GM18861 (cell line): ENCODE measurements around the gene XAF1.
"Not testable (repeated sequence)": the region's sequence is repeated elsewhere in the genome, so short reads cannot be mapped to it uniquely, and the experiment has no call there.

Source experiments
- ATAC-seq: cut with Tn5 transposase; IDR thresholded peaks from one replicate; pipeline ENCODE4 v1.9.1; 2021; ENCODE audit not compliant: unreplicated experiment

Gene XAF1, protein sequence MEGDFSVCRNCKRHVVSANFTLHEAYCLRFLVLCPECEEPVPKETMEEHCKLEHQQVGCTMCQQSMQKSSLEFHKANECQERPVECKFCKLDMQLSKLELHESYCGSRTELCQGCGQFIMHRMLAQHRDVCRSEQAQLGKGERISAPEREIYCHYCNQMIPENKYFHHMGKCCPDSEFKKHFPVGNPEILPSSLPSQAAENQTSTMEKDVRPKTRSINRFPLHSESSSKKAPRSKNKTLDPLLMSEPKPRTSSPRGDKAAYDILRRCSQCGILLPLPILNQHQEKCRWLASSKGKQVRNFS

GRCh38 chr17:6755731-6756184, at the start of gene XAF1:
Gene XAF1 (plus strand): TSS chr17:6756046. CDS start chr17:6756079, 33 bp downstream.
- ATAC-seq, result peak; percentile 57

GRCh38 chr17:6706499-6706898, 49.3 kb upstream of the XAF1 start:
- no peak for ATAC-seq

- no peak for ATAC-seq
These were observed 48.9 kb upstream of the XAF1 start for GRCh38 chr17:6706996-6707395.

DNA sequence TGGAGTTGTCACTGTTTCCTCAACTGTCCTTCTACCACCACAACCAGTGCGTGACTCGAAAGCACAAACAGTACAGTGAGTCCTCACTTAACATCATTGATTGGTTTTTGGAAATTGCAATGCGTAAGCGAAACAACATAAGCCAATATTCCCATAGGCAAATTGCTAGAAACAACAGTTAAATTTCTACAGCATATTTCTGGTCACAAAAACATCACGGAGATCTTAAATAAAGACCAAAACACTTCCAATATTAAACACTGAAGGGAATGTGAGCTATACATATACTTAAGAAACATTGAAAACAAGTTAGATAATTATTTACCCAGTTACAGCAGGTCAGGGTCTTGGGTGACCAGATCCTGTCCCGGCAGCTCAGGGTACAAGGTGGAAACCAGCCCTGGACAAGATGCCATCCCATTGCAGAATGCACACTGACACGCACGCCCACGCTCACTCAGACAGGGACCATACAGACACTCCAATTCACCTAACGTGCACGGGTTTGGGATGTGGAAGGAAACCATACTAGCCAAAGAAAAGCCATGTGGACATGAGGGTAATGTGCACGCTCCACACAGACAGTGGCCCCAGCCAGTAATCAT, 47.4 kb upstream of the XAF1 start:
- ATAC-seq, result no peak

DNA sequence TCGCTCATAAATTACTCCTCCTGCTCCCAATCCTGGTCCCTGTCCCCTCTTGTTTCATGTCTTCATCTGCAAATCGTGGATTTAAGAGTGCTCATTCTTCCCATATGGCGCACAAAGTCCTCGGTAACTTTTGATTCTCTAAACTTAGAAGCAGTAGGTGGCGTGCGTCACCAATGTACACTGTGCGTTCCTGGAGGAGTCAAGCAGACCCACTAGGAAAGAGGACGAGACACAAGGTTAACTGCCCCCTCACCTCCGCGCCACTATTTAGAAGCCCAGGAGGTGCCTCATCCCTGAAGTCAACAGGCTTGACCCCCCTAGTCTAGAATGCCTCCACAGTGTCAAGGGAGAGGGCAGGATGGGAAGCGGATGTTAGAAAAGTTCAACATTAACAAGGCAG, 45.5 kb upstream of the XAF1 start:
- ATAC-seq, result no peak

DNA sequence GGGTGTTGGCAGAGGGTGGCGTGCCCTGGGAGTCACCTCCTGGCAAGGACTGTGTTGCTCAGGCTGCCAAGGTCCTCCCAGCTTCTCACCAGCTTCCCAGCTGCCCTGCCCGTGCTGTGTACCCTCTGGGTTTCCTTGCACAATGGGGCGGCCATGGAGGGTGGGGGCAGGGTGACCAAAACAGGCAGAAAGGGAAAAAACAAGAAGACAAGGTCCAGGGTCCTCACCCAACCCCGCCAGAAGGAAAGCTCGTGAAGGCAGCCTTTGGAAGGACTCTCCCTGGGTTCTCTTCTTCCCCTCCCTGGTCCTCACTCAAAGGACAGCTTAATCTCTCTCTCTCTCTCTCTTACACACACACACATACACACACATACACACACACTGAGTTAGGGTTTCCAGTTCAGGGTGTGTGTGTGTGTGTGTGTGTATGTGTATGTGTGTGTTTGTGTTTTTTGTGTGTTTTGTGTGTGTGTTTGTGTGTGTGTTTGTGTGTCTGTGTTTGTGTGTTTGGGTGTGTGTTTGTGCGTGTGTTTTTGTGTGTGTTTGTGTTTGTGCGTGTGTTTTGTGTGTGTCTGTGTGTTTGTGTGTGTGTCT, 44.7 kb upstream of the XAF1 start:
- ATAC-seq, result no peak

DNA sequence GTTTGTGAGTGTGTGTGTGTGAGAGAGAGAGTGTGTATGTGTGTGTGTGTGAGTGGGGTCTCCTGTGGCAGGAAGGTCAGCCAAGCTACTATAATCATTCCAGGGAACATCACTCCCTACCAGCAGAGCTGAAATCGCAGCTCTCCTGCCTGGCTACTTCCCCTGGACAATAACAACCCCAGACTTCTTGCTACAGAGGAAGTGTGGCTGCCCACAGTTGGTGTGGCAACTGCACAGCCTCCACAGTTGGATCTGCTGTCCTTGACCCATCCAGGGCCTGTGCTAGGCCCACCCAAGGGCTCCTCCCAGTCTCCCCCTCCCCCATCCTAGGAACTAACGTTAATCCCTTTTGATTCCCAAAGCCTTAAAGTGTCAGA, 44.2 kb upstream of the XAF1 start:
- ATAC-seq, result no peak

DNA sequence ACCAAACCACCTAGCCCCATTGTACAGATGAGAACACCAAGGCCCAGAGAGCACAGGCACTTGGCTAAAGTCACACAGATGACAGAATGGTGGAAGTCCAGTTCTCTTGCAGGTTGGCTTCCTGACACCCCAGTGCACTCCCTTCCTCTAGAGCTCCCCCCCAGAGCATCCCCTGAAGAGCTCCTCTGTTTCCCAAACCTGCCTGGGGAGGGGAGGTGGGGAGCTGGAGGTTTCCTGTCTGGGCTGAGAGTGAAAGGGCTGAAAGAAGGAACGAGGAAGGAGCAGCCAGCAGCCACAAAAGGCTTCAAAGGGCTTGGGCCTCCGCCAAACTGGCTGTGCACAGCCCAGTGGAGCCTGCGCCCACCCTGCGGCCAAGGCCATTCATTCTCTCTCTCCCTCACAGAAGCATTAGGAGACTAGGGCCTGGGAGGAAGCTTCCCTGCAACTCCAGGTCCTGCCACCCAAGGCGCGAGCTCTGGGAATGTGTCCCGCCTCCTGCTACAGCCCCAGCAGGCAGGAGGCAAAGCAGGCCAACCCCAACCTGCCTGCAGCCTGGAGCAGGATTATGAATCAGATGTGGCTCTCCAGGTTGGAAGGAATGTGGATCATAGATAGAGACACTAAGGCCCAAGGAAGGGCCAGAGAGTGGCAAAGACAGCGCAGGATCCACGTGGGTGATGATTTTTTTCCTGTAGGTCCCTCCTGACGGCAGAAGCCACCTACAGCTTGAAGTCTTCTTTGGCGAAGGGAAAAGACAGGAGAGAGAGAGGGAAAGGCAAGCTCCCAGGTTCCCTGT, 43.6 kb upstream of the XAF1 start:
- no peak for ATAC-seq

GRCh38 chr17:6712854-6713129, 43.1 kb upstream of the XAF1 start:
- no peak for ATAC-seq

DNA sequence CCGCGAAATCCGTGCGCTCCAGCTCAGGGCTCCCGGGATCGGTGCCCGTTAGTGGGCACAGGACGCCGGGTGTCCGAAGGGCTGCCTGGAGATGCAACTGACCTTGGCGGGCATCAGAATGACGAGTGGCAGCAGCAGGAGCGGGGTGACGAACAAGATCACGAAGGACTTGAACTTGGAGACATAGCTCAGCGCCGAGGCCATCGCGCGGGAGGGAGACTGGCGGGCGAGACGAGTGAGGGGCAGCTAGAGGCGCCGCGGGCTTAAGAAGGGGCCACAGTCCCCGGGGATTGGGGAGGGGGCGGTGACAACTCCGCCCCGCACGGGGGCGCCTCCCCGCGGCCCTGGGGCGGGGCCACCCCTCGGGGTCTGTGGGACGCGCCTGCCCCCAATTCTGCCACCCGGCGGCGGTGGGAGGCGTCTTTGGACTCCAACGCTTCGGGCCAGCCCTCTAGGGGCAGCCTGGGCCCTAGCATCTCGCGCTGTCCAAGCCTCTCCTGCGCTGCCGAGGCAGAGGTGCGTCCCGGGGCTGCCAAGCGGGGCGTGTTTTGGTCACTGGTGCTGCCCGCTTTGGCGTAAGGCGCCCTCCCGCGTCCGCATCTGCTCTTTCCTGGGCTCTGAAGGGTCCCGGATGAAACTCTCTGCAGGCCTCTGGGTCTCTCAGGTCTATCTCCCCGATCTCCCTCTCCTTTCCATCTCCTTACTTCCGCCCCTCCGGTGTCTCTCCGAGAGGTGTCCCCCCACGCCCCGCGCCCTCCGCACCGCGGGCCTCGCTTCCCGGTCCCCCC, 42.5 kb upstream of the XAF1 start, which contains the start of gene SLC13A5:
Gene SLC13A5 (minus strand): TSS at position 240 of the 788 bp plus-strand sequence. CDS start 36 bp downstream, at position 204.
- no peak for ATAC-seq

DNA sequence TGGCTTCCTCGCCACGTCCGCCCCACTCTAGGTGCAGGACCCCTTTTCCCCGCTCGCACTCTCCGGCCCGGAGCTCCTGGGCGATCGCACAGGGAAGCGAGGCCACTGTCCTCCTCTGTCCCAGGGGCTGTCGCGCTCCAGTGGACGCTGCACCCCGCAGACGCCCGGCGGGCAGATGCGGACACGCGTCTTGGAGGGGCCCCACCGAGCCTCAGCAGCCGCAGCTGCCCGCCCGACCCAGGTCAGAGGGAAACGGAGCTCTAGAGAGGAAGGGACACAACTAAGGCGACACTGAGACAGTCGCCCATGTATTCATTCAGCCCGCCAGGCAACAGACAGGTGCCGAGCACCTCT, 42.0 kb upstream of the XAF1 start:
- no peak for ATAC-seq

DNA sequence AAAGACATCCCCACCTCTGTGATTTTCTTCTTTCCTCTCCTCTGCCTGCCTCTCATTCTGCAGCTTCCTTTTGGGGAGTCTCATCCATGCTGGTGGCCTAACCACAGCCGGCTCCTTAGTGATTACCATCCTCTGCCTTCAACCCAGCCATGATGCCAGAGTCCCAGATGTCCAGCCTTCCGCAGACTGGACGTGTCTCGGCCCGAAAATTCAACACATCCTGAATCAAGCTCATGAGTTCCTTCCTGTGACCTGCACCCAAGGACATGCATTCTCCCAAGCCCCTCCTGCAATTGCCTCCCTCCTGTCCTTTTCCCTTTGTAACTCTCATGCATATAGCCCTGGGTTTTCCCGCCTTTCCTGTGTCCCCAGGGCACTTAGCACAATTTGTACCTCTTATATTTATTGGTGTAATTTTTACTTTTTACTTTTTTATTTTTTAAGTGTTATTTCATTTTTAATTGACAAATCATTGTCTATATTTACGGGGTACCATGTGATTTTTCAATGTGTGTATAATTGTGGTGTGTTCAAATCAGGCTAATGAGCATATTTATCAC, 41.5 kb upstream of the XAF1 start:
- ATAC-seq, result no peak

DNA sequence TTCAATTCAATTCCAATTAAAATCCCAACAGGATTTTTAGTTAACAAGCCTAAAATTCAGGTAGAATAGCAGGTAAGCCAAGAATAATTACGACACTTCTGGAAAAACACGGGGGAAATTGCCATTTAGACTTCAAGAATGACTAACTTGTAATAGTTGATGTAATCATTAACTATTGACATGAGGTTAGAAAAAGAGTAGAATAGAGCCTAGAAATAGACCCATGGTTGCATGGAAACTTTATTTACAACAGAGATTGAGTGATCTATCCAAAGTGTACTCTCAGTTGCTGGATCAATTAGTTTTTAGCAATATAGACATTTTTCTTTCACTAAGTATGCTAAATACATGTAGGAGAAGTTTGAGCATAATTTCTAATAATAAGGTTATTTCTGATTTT, 39.1 kb upstream of the XAF1 start:
- no peak for ATAC-seq

DNA sequence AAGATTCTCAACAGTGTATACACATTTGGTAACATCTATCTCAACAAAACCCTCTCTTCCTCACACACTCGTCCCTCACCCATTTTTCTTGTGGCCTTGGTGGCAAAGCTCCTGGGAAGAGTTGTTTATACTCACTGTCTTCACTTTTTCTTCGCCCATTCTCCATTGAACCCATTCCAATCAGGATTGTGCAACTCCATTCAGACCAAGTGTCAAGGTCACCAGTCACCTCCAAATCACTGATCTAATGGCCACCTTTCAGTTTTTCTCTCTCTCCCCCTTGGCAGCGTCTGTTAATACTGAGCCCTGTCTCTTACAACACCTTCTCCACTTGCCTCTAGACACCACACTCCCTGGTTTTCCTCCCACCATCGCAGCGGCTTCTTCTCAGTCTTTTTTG, 34.1 kb upstream of the XAF1 start:
- ATAC-seq, result no peak

GRCh38 chr17:6724009-6724408, 31.8 kb upstream of the XAF1 start:
- no peak for ATAC-seq

DNA sequence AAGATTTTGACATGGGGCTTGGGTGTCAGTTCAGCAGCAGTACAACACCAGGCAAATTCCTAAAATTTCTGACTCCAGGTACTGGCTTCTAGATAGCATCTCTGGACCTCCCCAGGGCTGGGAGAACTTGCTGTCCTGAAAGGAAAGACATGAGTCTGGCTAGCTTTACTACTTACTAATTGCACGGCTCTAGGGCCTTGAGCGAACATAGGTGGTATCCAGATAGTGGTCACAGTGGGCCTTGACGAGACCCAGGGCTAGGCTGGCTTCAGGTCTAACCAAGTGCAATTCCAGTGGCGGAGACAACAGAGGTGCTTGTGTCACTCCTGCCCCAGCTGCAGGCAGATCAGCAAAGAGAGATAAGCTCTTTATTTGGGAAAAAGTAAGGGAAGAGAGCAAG, 26.3 kb upstream of the XAF1 start:
- ATAC-seq, result no peak

DNA sequence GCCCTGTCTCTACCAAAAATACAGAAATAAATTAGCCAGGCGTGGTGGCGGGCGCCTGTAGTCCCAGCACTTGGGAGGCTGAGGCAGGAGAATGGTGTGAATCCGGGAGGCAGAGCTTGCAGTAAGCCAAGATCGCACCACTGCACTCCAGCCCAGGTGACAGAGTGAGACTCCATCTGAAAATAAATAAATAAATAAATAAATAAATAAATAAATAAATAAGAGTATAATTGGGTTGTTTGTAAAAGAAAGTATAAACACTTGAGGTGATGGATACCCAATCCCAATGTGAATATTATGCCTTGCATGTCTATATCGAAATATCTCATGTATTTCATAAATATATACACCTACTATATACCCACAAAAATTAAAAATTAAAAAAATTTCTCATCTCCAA, 9.2 kb upstream of the XAF1 start:
- ATAC-seq, result not testable (repeated sequence)

- no peak for ATAC-seq
These were observed 7.2 kb upstream of the XAF1 start for GRCh38 chr17:6748617-6749016.

DNA sequence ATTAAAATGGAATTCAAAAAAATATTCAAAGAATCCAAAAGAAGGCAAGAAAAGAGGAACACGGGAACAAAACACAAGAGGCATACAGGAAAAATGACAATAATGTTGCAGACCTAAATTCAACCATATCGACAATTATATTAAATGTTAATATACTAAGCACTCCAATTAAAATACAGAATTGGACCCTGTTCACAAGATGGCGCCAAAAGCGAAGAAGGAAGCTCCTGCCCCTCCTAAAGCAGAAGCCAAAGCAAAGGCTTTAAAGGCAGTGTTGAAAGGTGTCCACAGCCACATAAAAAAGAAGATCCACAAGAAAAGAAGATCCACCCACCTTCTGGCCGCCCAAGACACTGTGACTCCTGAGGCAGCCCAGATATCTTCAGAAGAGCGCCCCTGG, 6.3 kb upstream of the XAF1 start:
- ATAC-seq, result no peak

- no peak for ATAC-seq
These were observed 3.6 kb upstream of the XAF1 start for GRCh38 chr17:6752068-6752909.
